Mammary epithelial cell (primary cell): ENCODE results near the gene KIF21B.

Experiments
- EZH2 ChIP-seq: IDR thresholded peaks from 2 replicates; pipeline ENCODE4 v1.6.1; 2012; ENCODE audit warnings: low read length, inconsistent platforms, borderline replicate concordance
- TF ChIP-seq, protein P1 (sequence below), 2 donors: IDR thresholded peaks in 1 of 2; conservative IDR thresholded peaks in 1 of 2; 2 replicates each; pipeline ENCODE4 v1.5.1; 2011 to 2012; ENCODE audit warnings: inconsistent platforms in 2 of 2, low read length in 2 of 2, mild to moderate bottlenecking in 2 of 2, control low read depth in 1 of 2, low read depth in 1 of 2; ENCODE audit not compliant: insufficient read depth in 1 of 2; ENCODE audit errors: extremely low read depth in 1 of 2

DNA sequence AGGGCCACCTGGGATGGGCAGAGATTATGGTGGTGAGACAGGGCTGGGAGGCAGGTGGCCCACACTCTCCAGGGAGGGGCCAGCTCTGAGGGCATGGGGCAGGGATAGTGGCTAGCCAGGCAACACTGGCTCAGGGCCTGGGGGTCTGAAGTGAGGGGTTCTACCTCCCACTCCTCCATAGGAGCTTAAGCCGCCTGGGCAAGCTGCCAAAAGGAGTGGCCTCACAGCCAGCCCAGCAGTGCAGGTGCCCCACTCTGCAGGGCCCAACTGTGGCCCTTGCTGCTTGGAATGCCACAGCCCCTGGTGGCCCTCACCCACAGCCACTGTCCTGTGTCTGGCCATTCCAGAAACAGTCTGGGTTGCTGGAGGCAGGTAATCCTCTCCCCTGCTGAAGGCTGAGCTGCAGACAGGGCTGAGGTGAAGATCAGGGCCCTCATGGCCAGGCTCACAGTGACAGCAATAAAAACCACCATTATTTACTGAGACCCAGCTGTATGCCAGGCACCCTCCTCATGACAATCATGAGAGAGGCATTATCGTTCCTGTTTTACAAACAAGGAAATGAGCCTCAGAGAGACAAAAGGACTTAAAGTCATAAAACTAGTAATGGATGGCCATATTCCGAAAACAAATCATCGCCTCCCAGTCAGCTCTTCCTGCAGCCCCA lies 31.0 kb downstream of the KIF21B start:
- TF ChIP-seq, protein P1, sequence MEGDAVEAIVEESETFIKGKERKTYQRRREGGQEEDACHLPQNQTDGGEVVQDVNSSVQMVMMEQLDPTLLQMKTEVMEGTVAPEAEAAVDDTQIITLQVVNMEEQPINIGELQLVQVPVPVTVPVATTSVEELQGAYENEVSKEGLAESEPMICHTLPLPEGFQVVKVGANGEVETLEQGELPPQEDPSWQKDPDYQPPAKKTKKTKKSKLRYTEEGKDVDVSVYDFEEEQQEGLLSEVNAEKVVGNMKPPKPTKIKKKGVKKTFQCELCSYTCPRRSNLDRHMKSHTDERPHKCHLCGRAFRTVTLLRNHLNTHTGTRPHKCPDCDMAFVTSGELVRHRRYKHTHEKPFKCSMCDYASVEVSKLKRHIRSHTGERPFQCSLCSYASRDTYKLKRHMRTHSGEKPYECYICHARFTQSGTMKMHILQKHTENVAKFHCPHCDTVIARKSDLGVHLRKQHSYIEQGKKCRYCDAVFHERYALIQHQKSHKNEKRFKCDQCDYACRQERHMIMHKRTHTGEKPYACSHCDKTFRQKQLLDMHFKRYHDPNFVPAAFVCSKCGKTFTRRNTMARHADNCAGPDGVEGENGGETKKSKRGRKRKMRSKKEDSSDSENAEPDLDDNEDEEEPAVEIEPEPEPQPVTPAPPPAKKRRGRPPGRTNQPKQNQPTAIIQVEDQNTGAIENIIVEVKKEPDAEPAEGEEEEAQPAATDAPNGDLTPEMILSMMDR (conservative IDR thresholded peaks at IDR 0.05 in 1 of 2, IDR thresholded peaks at IDR 0.05 in 1 of 2; ENCODE audit: extremely low read depth in 1 of 2, insufficient read depth in 1 of 2, low read depth in 1 of 2, low read length in 2 of 2), result no peak
- no peak for TF ChIP-seq EZH2
